Ovary (tissue), 3 donors: ENCODE results near the gene FBXL19.

ENCODE experiments used
- EP300 ChIP-seq: sonication (generic); formaldehyde crosslinking; IDR thresholded peaks from one replicate; pipeline ENCODE4 v1.6.1; 2017; ENCODE audit warnings: antibody characterized with exemption
- TF ChIP-seq, protein P1 (sequence below), 3 donors: fragments of 450-650 bp in 2 of 3; fragments of 200-600 bp in 1 of 3; IDR thresholded peaks; one replicate each; pipeline versions ENCODE4 v1.5.1 to v1.8.0; 2016 to 2022; ENCODE audit warnings: antibody characterized with exemption in 3 of 3, mild to moderate bottlenecking in 1 of 3
- donor health status: DM: no; HTN: no; CAD: no.

DNA sequence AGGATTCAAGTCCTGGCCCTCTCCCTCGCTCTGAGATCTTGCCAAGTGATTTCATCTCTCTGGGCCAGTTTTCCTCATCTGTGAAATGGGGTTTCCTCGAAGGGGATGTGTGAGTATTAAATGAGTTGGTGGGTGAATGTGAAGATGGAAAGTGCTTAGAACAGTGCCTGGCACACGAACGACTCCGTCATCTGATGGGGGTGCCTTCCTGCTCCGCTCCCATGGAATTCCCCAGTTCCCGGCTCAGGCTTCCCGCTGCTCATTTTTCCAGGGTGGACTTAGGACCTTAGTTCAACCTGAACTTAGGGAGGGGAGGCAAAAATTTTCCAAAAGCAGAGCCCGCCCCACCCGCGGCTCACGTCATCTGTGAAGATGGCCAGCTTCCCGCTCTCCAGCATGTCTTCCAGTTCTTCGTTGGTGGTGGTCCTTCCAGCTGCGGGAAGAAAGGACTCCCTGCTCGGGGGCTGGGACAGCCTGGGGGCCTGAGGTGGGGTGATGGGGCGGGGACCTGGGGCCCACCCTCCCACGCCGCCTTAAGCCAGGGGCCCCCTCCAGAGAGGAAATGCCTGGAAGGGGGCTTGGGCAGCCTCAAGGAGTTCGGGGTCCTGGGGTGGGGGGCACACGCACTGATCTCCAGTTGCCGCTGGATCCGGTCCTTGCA, 73.1 kb downstream of the FBXL19 start:
- TF ChIP-seq, protein P1, sequence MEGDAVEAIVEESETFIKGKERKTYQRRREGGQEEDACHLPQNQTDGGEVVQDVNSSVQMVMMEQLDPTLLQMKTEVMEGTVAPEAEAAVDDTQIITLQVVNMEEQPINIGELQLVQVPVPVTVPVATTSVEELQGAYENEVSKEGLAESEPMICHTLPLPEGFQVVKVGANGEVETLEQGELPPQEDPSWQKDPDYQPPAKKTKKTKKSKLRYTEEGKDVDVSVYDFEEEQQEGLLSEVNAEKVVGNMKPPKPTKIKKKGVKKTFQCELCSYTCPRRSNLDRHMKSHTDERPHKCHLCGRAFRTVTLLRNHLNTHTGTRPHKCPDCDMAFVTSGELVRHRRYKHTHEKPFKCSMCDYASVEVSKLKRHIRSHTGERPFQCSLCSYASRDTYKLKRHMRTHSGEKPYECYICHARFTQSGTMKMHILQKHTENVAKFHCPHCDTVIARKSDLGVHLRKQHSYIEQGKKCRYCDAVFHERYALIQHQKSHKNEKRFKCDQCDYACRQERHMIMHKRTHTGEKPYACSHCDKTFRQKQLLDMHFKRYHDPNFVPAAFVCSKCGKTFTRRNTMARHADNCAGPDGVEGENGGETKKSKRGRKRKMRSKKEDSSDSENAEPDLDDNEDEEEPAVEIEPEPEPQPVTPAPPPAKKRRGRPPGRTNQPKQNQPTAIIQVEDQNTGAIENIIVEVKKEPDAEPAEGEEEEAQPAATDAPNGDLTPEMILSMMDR (IDR thresholded peaks at IDR 0.05), result no peak
- no peak for TF ChIP-seq EP300
